Measurements from ENCODE around the gene AGAP1. TPM values are rescaled to one million over a fixed set of nuclear protein-coding genes. Genes with fewer than 3 reads are reported as not detected.

The AGAP1 gene
- total RNA-seq, 1 donor from 2014 or later, result 44.0 TPM

DNA sequence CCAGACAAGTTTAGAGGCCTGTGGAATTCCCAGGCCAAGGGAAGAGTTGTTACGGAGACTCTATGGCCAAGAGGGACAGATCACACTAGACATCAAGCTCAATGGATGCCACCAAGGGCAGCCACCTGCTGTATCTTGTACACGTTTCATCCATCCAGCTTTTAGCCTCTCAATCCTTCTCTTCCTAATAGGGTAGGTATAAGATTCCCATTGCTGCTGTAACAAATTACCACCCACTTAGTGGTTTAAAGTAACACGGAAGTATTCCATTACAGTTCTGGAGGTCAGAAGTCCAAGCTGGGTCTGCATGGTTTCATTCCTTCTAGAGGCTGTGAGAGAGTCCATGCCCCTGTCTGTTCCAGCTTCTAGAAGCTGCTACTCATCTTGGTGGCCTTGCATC lies 586.6 kb downstream of the AGAP1 start:
- H3K36me3 Mint-ChIP-seq, result peaks cover 2% of the 10 kb centered on the region
- H3K27ac Mint-ChIP-seq, result no peak overlapping the region
- no peak overlapping the region for H3K4me3 Mint-ChIP-seq
- no peak for DNase-seq (ENCODE audit: low spot score in 2 of 2, unreplicated experiment in 2 of 2)
- peaks cover 17% of the 10 kb centered on the region for H3K4me1 Mint-ChIP-seq
- no peaks in the 10 kb centered on the region for H3K27me3 Mint-ChIP-seq (ENCODE audit: low read depth)
- peaks cover 5% of the 10 kb centered on the region for H3K9me3 Mint-ChIP-seq
- TF ChIP-seq, protein P1, sequence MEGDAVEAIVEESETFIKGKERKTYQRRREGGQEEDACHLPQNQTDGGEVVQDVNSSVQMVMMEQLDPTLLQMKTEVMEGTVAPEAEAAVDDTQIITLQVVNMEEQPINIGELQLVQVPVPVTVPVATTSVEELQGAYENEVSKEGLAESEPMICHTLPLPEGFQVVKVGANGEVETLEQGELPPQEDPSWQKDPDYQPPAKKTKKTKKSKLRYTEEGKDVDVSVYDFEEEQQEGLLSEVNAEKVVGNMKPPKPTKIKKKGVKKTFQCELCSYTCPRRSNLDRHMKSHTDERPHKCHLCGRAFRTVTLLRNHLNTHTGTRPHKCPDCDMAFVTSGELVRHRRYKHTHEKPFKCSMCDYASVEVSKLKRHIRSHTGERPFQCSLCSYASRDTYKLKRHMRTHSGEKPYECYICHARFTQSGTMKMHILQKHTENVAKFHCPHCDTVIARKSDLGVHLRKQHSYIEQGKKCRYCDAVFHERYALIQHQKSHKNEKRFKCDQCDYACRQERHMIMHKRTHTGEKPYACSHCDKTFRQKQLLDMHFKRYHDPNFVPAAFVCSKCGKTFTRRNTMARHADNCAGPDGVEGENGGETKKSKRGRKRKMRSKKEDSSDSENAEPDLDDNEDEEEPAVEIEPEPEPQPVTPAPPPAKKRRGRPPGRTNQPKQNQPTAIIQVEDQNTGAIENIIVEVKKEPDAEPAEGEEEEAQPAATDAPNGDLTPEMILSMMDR (IDR thresholded peaks at IDR 0.05; ENCODE audit: unreplicated experiment), result no peak

DNA sequence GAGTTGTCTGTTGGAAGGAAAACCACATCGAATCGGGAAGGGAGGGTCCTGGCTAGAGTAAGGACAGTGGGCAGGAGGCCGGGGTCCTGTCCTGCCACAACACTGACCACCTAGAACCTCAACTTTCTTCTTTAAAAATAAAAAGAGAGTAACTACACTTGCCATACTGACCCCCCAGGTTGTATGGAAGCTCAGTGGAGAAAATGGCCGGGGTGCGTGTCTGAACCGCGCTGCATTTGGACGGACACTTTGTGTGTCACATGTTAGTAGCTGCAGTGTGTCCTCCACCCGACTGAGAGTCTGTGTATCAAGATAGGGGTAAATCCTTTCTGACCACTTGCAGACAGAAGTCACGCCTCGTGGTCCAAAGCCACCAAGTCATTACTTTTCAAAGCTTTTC lies 587.3 kb downstream of the AGAP1 start:
- H3K36me3 Mint-ChIP-seq, result peaks cover 2% of the 10 kb centered on the region
- TF ChIP-seq, protein P1 (IDR thresholded peaks at IDR 0.05; ENCODE audit: unreplicated experiment), result no peak
- H3K27me3 Mint-ChIP-seq (ENCODE audit: low read depth), result no peaks in the 10 kb centered on the region
- H3K4me1 Mint-ChIP-seq, result peaks cover 22% of the 10 kb centered on the region
- H3K4me3 Mint-ChIP-seq, result no peak overlapping the region
- peaks cover 5% of the 10 kb centered on the region for H3K9me3 Mint-ChIP-seq
- no peak overlapping the region for H3K27ac Mint-ChIP-seq
- DNase-seq (ENCODE audit: low spot score in 2 of 2, unreplicated experiment in 2 of 2), result no peak

DNA sequence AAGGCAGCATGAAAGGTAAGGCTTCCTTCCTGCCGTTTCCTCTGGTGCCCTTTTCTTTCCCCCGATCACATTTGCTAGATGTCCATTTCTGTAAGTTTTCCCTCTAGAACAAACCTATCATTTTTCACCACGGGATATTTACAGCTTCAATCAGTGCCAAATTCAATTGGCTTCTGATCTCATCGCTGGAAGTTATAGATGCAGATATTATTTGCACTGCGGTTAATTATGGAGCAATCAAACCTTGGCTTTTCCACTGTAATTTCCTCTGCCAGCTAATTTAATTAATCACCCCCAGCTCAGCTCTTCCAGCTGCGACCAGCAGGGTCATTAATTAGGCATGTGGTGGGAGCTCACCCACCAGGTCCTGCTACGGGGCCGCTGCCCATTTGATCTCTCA lies 588.2 kb downstream of the AGAP1 start:
- H3K36me3 Mint-ChIP-seq, result peaks cover 2% of the 10 kb centered on the region
- H3K4me1 Mint-ChIP-seq, result peaks cover 29% of the 10 kb centered on the region
- H3K4me3 Mint-ChIP-seq, result no peak overlapping the region
- H3K27ac Mint-ChIP-seq, result no peak overlapping the region
- DNase-seq (ENCODE audit: low spot score in 2 of 2, unreplicated experiment in 2 of 2), result no peak
- no peaks in the 10 kb centered on the region for H3K27me3 Mint-ChIP-seq (ENCODE audit: low read depth)
- TF ChIP-seq, protein P1 (IDR thresholded peaks at IDR 0.05; ENCODE audit: unreplicated experiment), result no peak
- peaks cover 5% of the 10 kb centered on the region for H3K9me3 Mint-ChIP-seq

DNA sequence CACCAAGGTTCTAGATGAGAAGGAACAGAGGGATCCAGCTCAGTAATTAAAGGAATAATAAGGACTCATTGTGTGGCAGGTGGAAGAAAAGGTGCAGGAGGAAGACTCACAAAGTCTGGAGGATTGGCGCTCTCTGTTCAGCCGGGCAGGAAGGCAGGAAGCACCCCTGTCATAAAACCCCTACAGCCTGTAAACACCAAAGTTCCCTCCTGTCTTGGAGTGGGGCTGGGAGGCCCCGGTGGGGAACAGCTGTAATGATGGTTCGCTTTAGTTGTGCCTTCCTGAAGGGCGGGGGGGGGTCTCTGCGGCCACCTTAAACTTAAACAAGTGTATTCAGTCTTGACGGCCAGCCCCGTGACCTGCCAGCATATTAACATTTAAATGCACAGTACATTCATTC lies 590.1 kb downstream of the AGAP1 start:
- H3K27ac Mint-ChIP-seq, result no peak overlapping the region
- no peak overlapping the region for H3K4me3 Mint-ChIP-seq
- H3K4me1 Mint-ChIP-seq, result peaks cover 18% of the 10 kb centered on the region

DNA sequence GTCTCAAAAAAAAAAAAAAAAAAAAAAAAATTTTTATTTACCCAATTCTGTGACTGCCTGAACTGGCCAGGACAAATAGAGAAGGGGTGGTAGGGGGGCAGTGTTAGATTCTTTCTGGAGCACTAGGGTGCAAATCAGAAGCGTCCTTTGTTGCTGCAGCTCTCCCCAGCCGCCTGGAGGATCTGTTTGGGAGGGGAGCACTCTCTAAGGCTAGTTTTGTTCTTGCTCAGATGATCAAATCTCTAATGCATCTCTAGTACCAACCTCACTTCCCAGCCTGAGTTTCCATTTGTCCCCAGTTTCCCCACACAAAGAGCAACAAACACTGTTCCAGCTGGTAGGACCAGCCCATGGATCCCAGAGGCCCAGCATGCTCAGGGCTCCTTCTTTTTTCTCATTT lies 591.4 kb downstream of the AGAP1 start:
- H3K27ac Mint-ChIP-seq, result no peak overlapping the region
- no peak for DNase-seq (ENCODE audit: low spot score in 2 of 2, unreplicated experiment in 2 of 2)
- TF ChIP-seq, protein P1 (IDR thresholded peaks at IDR 0.05; ENCODE audit: unreplicated experiment), result no peak
- no peaks in the 10 kb centered on the region for H3K27me3 Mint-ChIP-seq (ENCODE audit: low read depth)
- H3K4me1 Mint-ChIP-seq, result peaks cover 18% of the 10 kb centered on the region
- H3K9me3 Mint-ChIP-seq, result peaks cover under 1% of the 10 kb centered on the region
- H3K4me3 Mint-ChIP-seq, result no peak overlapping the region
- no peaks in the 10 kb centered on the region for H3K36me3 Mint-ChIP-seq

More for the DNA sequence above, 590.1 kb downstream of the AGAP1 start:
- DNase-seq (ENCODE audit: low spot score in 2 of 2, unreplicated experiment in 2 of 2), result no peak
- TF ChIP-seq, protein P1 (IDR thresholded peaks at IDR 0.05; ENCODE audit: unreplicated experiment), result no peak
- Mint-ChIP-seq H3K27me3 (ENCODE audit: low read depth) (no peaks in the 10 kb centered on the region), H3K36me3 (peaks cover 2% of the 10 kb centered on the region), H3K9me3 (peaks cover 5% of the 10 kb centered on the region)

DNA sequence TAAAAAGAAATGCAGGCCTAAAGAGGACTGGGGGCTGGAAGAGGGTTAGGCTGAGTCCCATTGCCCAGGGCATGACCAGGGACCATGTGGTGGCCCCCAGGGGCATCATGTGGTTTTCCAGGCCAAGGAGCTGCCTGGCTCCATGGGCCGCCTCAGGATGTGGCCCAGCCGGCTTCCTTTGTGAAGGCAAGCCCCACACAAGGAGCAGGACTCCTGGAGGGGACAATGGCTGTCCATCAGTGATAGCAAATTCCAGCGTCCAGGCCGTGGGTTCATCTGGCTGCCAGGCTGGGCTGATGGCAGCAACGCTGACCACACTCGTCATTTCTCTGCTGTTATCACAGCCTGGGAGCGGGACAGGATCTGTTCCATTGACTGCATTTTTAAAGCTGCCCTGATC lies 591.8 kb downstream of the AGAP1 start:
- no peak for DNase-seq (ENCODE audit: low spot score in 2 of 2, unreplicated experiment in 2 of 2)
- Mint-ChIP-seq H3K4me1 (peaks cover 18% of the 10 kb centered on the region), H3K27me3 (ENCODE audit: low read depth) (no peaks in the 10 kb centered on the region), H3K36me3 (no peaks in the 10 kb centered on the region), H3K9me3 (no peaks in the 10 kb centered on the region), H3K27ac (no peak overlapping the region), H3K4me3 (no peak overlapping the region)
- TF ChIP-seq, protein P1 (IDR thresholded peaks at IDR 0.05; ENCODE audit: unreplicated experiment), result no peak

Data from mesothelial cell of epicardium (in vitro differentiated cells).